Vagina (tissue), 2 donors: Measurements from ENCODE around the gene RBL1. TPM values are rescaled to one million over a fixed set of nuclear protein-coding genes. Genes with fewer than 3 reads are reported as not detected.
"Not testable (repeated sequence)": the region's sequence is repeated elsewhere in the genome, so short reads cannot be mapped to it uniquely, and the experiment has no call there.

Source experiments
- DNase-seq, 2 donors: peaks; one replicate each; pipeline ENCODE4 v3.0.0-alpha.2; 2017; ENCODE audit errors: extremely low spot score in 2 of 2
- H3K27ac ChIP-seq: fragments of 200-600 bp; sonication (generic); one replicate; pipeline ENCODE4 v1.5.1; 2019
- H3K27me3 ChIP-seq: fragments of 200-600 bp; sonication (generic); one replicate; pipeline ENCODE4 v1.5.1; 2019
- H3K36me3 ChIP-seq, 2 donors: fragments of 200-600 bp; sonication (generic); one replicate each; pipeline ENCODE4 v1.5.1; 2017 to 2019
- H3K4me1 ChIP-seq: fragments of 200-600 bp; sonication (generic); one replicate; pipeline ENCODE4 v1.5.1; 2019
- H3K4me3 ChIP-seq, 2 donors: fragments of 200-600 bp; sonication (generic); 1 replicate in 1 of 2; 2 replicates in 1 of 2; pipeline ENCODE4 v1.5.1; 2016 to 2019
- H3K9me3 ChIP-seq: fragments of 200-600 bp; sonication (generic); one replicate; pipeline ENCODE4 v1.5.1; 2019
- CTCF ChIP-seq, 3 experiments: fragments of 450-650 bp in 2 of 3; fragments of 200-600 bp in 1 of 3; sonication (generic) in 1 of 3; IDR thresholded peaks; one replicate each; pipeline ENCODE4 v1.5.1; 2017 to 2019; ENCODE audit warnings: antibody characterized with exemption in 3 of 3, mild to moderate bottlenecking in 2 of 3, moderate library complexity in 2 of 3
- POLR2A ChIP-seq, 2 donors: fragments of 450-650 bp; IDR thresholded peaks; one replicate each; pipeline ENCODE4 v1.6.1; 2017; ENCODE audit warnings: antibody characterized with exemption in 2 of 2, mild to moderate bottlenecking in 2 of 2, moderate library complexity in 2 of 2
- POLR2AphosphoS5 ChIP-seq, 2 donors: sonication (generic); formaldehyde crosslinking; IDR thresholded peaks; one replicate each; pipeline ENCODE4 v1.9.0; 2017; ENCODE audit warnings: antibody characterized with exemption in 2 of 2, mild to moderate bottlenecking in 2 of 2, low read depth in 1 of 2; ENCODE audit not compliant: insufficient read depth in 1 of 2
- intact Hi-C: fragments of 100-400 bp; cut with DNase I; formaldehyde crosslinking; loops from one replicate; pipeline ENCODE4 v1.15.1; 2023
- total RNA-seq: library from RNA; depleted of rRNA; stranded (reverse); fragments of >200 nt; gene quantifications from one replicate; pipeline ENCODE4 v1.2.3, GENCODE V29; 2016

The RBL1 gene
- total RNA-seq, 1 donor from 2014 or later: 15.0 TPM

DNA sequence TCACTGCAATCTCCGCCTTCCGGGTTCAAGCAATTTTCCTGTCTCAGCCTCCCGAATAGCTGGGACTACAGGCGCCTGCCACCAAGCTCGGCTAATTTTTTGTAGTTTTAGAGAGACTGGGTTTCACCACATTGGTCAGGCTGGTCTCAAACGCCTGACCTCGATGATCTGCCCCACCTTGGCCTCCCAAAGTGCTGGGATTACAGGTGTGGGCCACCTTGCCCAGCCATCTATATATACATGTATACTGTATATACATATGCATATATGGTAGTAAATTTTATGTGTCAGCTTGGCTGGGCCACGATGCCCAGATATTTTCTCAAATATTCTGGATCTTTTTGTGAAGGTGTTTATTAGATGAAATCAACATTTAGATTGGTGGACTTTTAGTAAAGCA, 18.8 kb downstream of the RBL1 start:
- no peak for DNase-seq
- H3K9me3 ChIP-seq: no peaks in the 10 kb centered on the region
- H3K27me3 ChIP-seq: no peaks in the 10 kb centered on the region
- H3K27ac ChIP-seq: no peak overlapping the region
- intact Hi-C loops: no loop called here
- H3K4me1 ChIP-seq: no peaks in the 10 kb centered on the region
- H3K36me3 ChIP-seq: no peaks in the 10 kb centered on the region
- no peak overlapping the region for H3K4me3 ChIP-seq
- TF ChIP-seq CTCF (IDR thresholded peaks at IDR 0.05) (no peak), POLR2A (IDR thresholded peaks at IDR 0.05) (no peak), POLR2AphosphoS5 (IDR thresholded peaks at IDR 0.05; ENCODE audit: insufficient read depth in 1 of 2, low read depth in 1 of 2) (no peak)

- no peak for DNase-seq
- TF ChIP-seq POLR2A (IDR thresholded peaks at IDR 0.05): no peak
- TF ChIP-seq POLR2AphosphoS5 (IDR thresholded peaks at IDR 0.05; ENCODE audit: insufficient read depth in 1 of 2, low read depth in 1 of 2): no peak
- TF ChIP-seq CTCF (IDR thresholded peaks at IDR 0.05): no peak
- Histone ChIP-seq H3K27ac (no peak overlapping the region), H3K9me3 (no peaks in the 10 kb centered on the region), H3K4me1 (no peaks in the 10 kb centered on the region), H3K4me3 (no peak overlapping the region), H3K36me3 (no peaks in the 10 kb centered on the region), H3K27me3 (no peaks in the 10 kb centered on the region)
- intact Hi-C loops: no loop called here
These were observed 19.7 kb downstream of the RBL1 start for GRCh38 chr20:37075932-37076685.

DNA sequence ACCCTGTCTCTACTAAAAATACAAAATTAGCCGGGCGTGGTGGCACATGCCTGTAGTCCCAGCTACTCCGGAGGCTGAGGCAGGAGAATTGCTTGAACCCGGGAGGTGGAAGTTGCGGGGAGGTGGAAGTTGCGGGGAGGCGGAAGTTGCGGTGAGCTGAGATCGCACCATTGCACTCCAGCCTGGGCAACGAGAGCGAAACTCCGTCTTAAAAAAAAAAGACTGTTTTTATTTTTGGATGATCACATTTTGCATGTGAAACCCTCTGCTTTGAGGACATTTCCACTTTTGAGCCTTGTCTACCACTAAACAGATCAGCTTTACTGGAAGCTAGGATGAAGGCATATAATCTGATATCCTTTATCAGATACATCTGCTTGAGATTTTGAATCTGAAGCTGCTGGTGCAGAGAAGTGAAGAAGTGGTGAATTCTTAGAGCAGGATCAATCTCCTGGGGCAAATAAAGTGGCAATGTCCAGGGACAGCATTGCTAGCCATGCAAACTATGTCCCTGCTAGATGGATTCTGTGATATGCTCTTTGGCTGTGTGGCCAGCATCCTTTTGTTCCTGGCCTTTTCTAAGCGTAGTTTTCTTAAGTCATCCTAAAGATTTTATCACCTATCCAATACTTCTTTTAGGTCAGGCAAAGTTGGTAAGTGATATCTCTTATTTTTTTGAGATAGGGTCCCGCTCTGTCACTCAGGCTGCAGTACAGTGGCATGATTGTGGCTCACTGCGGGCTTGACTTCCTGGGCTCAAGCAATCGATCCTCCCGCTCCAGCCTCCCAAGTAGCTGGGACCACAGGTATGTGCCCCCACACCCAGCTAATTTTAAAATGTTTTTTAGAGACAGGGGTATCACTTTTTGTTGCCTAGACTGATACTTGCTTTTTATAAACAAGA, 23.3 kb downstream of the RBL1 start:
- DNase-seq: no peak
- no peaks in the 10 kb centered on the region for H3K9me3 ChIP-seq
- no peak overlapping the region for H3K4me3 ChIP-seq
- no peaks in the 10 kb centered on the region for H3K36me3 ChIP-seq
- H3K4me1 ChIP-seq: no peaks in the 10 kb centered on the region
- H3K27me3 ChIP-seq: no peaks in the 10 kb centered on the region
- H3K27ac ChIP-seq: no peak overlapping the region
- intact Hi-C loops: no loop called here
- no peak for TF ChIP-seq POLR2AphosphoS5 (IDR thresholded peaks at IDR 0.05; ENCODE audit: insufficient read depth in 1 of 2, low read depth in 1 of 2)
- TF ChIP-seq CTCF (IDR thresholded peaks at IDR 0.05): no peak
- no peak for TF ChIP-seq POLR2A (IDR thresholded peaks at IDR 0.05)

- no peak overlapping the region for H3K27ac ChIP-seq
- H3K9me3 ChIP-seq: no peaks in the 10 kb centered on the region
- H3K4me1 ChIP-seq: no peaks in the 10 kb centered on the region
- H3K27me3 ChIP-seq: no peaks in the 10 kb centered on the region
- DNase-seq: no peak
- intact Hi-C loops: no loop called here
- peaks cover 0 to 2% of the 10 kb centered on the region in 2 donors for H3K36me3 ChIP-seq
- no peak overlapping the region for H3K4me3 ChIP-seq
- TF ChIP-seq CTCF (IDR thresholded peaks at IDR 0.05) (no peak), POLR2AphosphoS5 (IDR thresholded peaks at IDR 0.05; ENCODE audit: insufficient read depth in 1 of 2, low read depth in 1 of 2) (no peak), POLR2A (IDR thresholded peaks at IDR 0.05) (no peak)
These were observed 24.3 kb downstream of the RBL1 start for GRCh38 chr20:37071481-37071911.

DNA sequence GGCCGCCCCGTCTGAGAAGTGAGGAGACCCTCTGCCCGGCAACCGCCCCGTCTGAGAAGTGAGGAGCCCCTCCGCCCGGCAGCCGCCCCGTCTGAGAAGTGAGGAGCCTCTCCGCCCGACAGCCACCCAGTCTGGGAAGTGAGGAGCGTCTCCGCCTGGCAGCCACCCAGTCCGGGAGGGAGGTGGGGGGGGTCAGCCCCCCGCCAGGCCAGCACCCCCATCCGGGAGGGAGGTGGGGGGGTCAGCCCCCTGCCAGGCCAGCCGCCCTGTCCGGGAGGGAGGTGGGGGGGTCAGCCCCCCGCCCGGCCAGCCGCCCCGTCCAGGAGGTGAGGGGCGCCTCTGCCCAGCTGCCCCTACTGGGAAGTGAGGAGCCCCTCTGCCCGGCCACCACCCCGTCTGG, 26.2 kb downstream of the RBL1 start:
- H3K4me3 ChIP-seq, H3K4me1 ChIP-seq, DNase-seq, H3K9me3 ChIP-seq, intact Hi-C loops, H3K27me3 ChIP-seq, H3K27ac ChIP-seq: not testable (repeated sequence)
- peaks cover 0 to 14% of the 10 kb centered on the region in 2 donors for H3K36me3 ChIP-seq
